Measurements from ENCODE around the gene DNAJC25.

The DNAJC25 gene

GRCh38 chr9:111674319-111674718 is 43.2 kb downstream of the DNAJC25 start:
- DNase-seq: no peak

- no peak for DNase-seq
Observed at GRCh38 chr9:111676116-111676515, 45.0 kb downstream of the DNAJC25 start.

- no peak for DNase-seq
Observed at GRCh38 chr9:111678293-111678692, 47.2 kb downstream of the DNAJC25 start.

- DNase-seq: no peak
Observed at GRCh38 chr9:111679199-111679598, 48.1 kb downstream of the DNAJC25 start.

GRCh38 chr9:111683392-111683791 is 52.3 kb downstream of the DNAJC25 start:
- no peak for DNase-seq

GRCh38 chr9:111691672-111692329 is 60.7 kb downstream of the DNAJC25 start:
- peak; percentile 11 for DNase-seq

GRCh38 chr9:111696796-111697195 is 65.7 kb downstream of the DNAJC25 start:
- DNase-seq: no peak

GRCh38 chr9:111700776-111701175 is 69.6 kb downstream of the DNAJC25 start:
- no peak for DNase-seq

All from amniotic stem cell (primary cell).